Panc1 (cell line): ENCODE results near the gene MALAT1.

Experiments
- CTCF ChIP-seq: fragments of 450-650 bp; IDR thresholded peaks from 2 replicates; pipeline ENCODE4 v1.5.1; 2017; ENCODE audit warnings: mild to moderate bottlenecking
- TF ChIP-seq, protein P1 (sequence below), 2 experiments: IDR thresholded peaks; 2 replicates each; pipeline ENCODE4 v1.6.1; 2011 to 2012; ENCODE audit warnings: low read depth in 2 of 2, control low read depth in 1 of 2, low read length in 1 of 2, mild to moderate bottlenecking in 1 of 2, moderate library complexity in 1 of 2; ENCODE audit not compliant: insufficient read depth in 1 of 2

DNA sequence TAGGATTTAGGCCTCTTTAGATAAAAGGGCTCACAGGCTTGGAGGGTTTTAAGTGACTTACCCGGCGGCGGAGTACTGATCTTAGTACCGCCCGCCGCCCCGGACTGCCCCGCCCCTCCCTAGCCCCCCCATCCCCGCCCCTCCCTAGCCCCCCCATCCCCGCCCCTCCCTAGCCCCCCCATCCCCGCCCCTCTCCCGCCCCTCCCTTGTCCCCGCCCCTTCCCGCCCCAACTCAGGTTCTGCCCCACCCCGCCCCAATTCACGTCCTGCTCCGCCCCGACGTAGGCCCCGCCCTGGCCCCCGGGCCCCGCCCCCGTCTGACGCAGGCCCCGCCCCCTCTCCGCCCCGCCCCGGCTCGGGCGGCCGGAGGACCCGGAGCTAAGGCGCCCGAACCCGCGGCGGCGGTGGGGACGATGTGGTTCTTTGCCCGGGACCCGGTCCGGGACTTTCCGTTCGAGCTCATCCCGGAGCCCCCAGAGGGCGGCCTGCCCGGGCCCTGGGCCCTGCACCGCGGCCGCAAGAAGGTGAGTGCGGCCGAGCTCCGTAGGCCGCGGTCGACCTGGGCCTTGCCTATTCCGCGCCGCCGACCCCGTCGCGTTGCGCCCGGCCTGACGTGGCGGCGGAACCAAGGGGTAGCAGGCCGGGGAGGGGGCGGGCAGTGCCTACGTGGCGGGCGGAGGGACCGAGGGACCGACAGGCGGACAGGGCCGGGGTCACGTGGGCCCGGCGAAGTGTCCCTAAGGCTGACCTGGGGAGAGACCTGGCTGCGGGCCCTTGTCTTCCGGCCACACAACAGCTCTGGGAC is 26.1 kb downstream of the MALAT1 start, which contains the start of gene SCYL1:
- TF ChIP-seq, protein P1, sequence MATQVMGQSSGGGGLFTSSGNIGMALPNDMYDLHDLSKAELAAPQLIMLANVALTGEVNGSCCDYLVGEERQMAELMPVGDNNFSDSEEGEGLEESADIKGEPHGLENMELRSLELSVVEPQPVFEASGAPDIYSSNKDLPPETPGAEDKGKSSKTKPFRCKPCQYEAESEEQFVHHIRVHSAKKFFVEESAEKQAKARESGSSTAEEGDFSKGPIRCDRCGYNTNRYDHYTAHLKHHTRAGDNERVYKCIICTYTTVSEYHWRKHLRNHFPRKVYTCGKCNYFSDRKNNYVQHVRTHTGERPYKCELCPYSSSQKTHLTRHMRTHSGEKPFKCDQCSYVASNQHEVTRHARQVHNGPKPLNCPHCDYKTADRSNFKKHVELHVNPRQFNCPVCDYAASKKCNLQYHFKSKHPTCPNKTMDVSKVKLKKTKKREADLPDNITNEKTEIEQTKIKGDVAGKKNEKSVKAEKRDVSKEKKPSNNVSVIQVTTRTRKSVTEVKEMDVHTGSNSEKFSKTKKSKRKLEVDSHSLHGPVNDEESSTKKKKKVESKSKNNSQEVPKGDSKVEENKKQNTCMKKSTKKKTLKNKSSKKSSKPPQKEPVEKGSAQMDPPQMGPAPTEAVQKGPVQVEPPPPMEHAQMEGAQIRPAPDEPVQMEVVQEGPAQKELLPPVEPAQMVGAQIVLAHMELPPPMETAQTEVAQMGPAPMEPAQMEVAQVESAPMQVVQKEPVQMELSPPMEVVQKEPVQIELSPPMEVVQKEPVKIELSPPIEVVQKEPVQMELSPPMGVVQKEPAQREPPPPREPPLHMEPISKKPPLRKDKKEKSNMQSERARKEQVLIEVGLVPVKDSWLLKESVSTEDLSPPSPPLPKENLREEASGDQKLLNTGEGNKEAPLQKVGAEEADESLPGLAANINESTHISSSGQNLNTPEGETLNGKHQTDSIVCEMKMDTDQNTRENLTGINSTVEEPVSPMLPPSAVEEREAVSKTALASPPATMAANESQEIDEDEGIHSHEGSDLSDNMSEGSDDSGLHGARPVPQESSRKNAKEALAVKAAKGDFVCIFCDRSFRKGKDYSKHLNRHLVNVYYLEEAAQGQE (IDR thresholded peaks at IDR 0.05; ENCODE audit: insufficient read depth in 1 of 2, low read depth in 2 of 2, low read length in 1 of 2) = no peak
- no peak for TF ChIP-seq CTCF
